ENCODE results near the gene LRRC8E.
"Not testable (repeated sequence)": the region's sequence is repeated elsewhere in the genome, so short reads cannot be mapped to it uniquely, and the experiment has no call there.

LRRC8E gene

DNA sequence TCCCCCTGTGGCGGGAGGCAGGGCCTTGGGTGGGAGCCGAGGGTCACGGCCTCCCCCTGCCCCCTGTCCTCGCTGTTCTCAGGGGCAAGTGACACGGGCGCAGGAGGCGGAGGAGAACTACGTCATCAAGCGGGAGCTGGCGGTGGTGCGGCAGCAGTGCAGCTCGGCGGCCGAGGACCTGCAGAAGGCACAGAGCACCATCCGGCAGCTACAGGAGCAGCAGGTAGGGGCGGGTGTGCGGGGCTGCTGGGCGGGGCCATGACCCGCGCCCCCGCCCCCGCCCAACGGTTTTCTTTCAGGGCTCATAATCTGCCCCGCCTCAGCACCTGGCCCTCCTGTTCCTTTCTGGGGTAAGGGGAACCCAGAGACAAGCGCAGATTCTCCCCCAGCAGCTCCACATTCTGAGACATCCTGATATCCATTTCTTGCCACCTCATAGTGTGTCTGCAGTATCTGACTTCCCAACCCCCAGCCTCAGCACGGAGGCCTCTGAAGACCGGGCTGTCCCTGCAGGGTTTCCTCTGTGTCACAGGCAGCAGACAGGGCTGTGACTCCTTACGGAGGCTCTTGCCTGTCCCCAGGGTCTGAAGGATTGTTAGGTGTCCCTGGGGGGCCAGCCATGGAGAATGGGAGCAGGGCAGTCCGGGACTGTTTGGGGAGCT lies 30.1 kb upstream of the LRRC8E start:
- Histone ChIP-seq H4K20me1 (peaks cover 0 to 63% (median 18%) of the 10 kb centered on the region in 11 experiments; a peak in 17 of 22 replicates), H3K27me3 (peaks cover 19 to 40% (median 29%) of the 10 kb centered on the region in 11 experiments), H3K4me3 (peak overlapping the region in 3 of 10 experiments; percentile 2 to 15 (median 4); a peak in 1 of 20 replicates), H3K9me3 (replicated peaks in 1 of 11) (no peaks in the 10 kb centered on the region), H3K4me2 (peak overlapping the region; percentile 64 to 88 (median 75)), H3K27ac (no peak overlapping the region), H3K4me1 (peaks cover 22 to 52% (median 40%) of the 10 kb centered on the region in 10 experiments), H3K9ac (peak overlapping the region in 6 of 11 experiments; percentile 10 to 50 (median 33); a peak in 6 of 22 replicates), H3K36me3 (no peaks in the 10 kb centered on the region)
- no peak for TF ChIP-seq Cebpa-rat (IDR thresholded peaks at IDR 0.05)

DNA sequence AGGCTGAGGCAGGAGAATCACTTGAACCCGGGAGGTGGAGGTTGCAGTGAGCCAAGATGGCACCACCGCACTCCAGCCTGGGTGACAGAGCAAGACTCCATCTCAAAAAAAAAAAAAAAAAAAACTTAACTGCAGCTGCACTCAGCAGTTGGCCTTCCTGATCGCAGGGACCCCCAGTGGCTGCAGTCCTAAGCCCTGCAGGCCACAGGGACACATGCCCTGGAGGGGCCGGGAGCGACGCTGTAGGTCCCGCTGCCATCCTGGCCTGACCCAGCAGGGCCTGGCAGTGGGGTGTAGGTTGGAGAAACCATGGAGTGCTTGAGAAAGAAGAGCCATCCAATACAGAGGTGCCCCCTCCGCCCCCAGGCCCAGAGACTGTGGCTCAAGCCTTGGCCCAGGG lies 29.2 kb upstream of the LRRC8E start:
- not testable (repeated sequence) for H3K36me3 ChIP-seq, H3K27ac ChIP-seq

DNA sequence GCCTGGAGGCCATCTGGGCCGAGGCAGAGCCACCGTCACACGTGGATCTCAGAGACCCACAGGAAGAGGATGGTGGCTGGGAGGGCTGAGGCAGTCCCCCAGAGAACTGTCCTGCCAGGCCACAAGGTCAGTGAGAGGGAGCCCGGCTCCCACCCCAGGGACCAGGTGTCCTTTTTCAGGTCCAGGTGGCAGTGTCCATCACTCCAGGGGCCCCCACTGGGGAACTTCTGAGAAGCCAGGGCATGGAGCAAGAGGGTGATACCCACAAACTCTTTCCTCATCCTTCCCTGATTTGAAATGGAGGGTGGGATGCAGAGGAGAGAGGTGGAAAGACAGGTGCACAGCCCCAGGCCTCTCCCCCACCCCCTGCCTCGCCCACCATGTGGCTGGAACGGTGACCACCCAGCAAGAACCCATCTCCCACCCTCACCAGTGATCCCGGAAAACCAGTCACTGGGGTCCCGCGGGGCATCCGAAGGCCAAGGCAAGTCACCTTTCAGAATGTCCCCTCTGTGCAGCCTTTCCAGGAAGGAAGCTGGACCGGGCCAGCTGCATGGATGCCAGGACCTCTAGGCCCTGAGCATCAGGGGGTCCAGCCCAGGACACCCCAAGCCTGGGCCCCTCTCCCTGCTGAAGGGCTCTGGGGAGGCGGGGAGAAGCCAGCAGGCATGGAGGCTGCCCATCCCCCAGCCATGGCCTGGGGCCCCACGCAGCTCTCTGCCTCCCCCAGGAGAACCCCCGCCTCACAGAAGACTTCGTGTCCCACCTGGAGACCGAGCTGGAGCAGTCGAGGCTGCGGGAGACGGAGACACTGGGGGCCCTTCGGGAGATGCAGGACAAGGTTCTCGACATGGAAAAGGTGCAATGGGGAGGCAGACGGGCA lies 28.2 kb upstream of the LRRC8E start:
- H3K4me1 ChIP-seq = peaks cover 34 to 65% (median 56%) of the 10 kb centered on the region in 10 experiments

More for the DNA sequence above, 29.2 kb upstream of the LRRC8E start:
- not testable (repeated sequence) for H3K9ac ChIP-seq; H3K4me3 ChIP-seq; H3K9me3 ChIP-seq (replicated peaks in 1 of 11)
- peak overlapping the region in 4 of 11 experiments; percentile 74 to 88 (median 84); a peak in 5 of 22 replicates for H3K4me2 ChIP-seq
- H4K20me1 ChIP-seq = peaks cover 0 to 65% (median 24%) of the 10 kb centered on the region in 11 experiments; a peak in 17 of 22 replicates
- peaks cover 30 to 56% (median 47%) of the 10 kb centered on the region in 10 experiments for H3K4me1 ChIP-seq
- peaks cover 28 to 49% (median 37%) of the 10 kb centered on the region in 11 experiments for H3K27me3 ChIP-seq

DNA sequence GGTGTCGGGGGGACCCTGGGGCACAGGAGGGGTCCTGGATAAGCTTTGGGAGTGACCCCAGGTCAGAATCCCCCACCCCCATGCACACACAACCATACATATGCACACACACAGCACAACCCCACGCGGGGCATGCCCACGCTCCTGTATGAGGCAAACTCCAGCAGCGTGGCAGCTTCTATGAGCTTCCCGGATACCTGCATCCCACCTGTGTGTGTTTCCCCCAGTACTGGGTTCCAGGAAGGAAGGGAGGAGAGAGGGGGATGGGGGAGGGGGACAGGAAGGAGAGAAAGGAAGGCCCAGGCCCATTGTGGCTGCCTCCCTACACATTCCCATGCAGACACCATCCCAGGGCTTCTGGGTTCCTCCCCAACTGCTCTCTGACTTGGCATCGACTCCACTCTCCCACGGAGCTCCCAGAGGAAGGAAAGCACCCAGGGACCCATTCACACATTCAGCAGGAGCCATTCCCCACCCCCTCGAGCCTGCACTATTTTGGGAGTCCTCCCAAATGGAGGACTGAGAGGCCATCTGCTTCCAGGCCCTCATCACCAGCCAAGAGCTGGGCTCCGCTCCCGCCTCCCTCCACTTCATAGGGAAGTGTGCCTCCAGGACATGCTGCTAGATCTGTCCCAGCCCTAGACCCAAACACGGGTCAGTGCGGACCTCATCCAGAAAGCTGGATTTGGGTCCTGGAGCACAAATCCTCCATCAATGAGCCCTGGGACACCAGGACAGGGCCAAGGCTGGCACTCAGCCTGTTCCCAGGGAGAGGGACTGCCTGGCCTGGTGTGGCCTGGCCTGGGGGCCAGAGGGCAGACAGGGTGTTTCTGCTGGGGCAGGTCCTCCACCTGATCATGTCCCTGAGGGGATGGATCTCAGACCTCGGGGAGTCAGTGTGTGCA lies 27.3 kb upstream of the LRRC8E start:
- Histone ChIP-seq H4K20me1 (peaks cover 0 to 79% (median 26%) of the 10 kb centered on the region in 11 experiments; a peak in 17 of 22 replicates), H3K36me3 (no peaks in the 10 kb centered on the region), H3K9me3 (replicated peaks in 1 of 11) (no peaks in the 10 kb centered on the region), H3K9ac (peak overlapping the region in 3 of 11 experiments; percentile 3 to 49 (median 8); a peak in 2 of 22 replicates), H3K4me1 (peaks cover 40 to 70% (median 62%) of the 10 kb centered on the region in 10 experiments), H3K27ac (no peak overlapping the region), H3K4me2 (peak overlapping the region; percentile 94 to 100 (median 99); a peak in 21 of 22 replicates), H3K4me3 (no peak overlapping the region), H3K27me3 (peaks cover 42 to 65% (median 53%) of the 10 kb centered on the region in 11 experiments)
- no peak for TF ChIP-seq Cebpa-rat (IDR thresholded peaks at IDR 0.05)

More for the DNA sequence above, 28.2 kb upstream of the LRRC8E start:
- no peak for TF ChIP-seq Cebpa-rat (IDR thresholded peaks at IDR 0.05)
- H3K9ac ChIP-seq = no peak overlapping the region
- H3K36me3 ChIP-seq = no peaks in the 10 kb centered on the region
- peak overlapping the region in 2 of 11 experiments; percentile 98 to 99; a peak in 1 of 22 replicates for H3K4me2 ChIP-seq
- peaks cover 38 to 58% (median 47%) of the 10 kb centered on the region in 11 experiments for H3K27me3 ChIP-seq
- H4K20me1 ChIP-seq = peaks cover 0 to 73% (median 26%) of the 10 kb centered on the region in 11 experiments; a peak in 17 of 22 replicates
- no peak overlapping the region for H3K4me3 ChIP-seq
- no peak overlapping the region for H3K27ac ChIP-seq
- no peaks in the 10 kb centered on the region for H3K9me3 ChIP-seq (replicated peaks in 1 of 11)

DNA sequence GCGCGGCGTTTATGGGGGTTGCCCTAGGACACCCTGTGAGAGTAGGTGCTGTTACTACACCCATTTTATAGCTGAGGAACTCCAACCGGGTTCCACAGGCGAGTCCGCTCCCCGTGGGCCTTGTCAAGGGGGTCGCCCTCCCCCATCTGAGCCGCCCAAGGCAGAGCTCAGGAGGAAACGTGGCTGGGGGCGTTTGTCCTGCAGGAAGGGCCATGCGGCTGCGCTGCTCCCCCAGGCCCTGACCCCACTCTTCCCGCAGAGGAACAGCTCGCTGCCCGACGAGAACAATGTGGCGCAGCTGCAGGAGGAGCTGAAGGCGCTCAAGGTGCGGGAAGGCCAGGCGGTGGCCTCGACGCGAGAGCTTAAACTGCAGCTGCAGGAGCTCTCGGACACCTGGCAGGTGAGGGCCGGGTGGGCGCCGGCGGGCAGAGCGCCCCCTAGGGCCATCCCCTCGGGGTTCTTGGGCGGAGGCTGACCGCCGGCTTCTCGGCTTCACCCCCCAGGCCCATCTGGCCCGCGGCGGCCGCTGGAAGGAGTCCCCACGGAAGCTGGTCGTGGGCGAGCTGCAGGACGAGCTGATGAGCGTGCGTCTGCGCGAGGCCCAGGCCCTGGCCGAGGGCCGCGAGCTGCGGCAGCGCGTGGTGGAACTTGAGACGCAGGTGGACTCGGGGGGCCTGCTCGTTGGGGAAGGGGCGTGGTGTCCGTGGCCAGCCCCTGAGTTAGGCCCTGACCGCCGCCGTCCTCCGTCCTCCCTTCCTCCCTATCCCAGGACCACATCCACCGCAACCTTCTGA lies 26.5 kb upstream of the LRRC8E start:
- Histone ChIP-seq H3K27ac (no peak overlapping the region), H3K9ac (peak overlapping the region in 9 of 11 experiments; percentile 8 to 62 (median 47); a peak in 11 of 22 replicates), H3K4me3 (peak overlapping the region; percentile 45 to 67 (median 53)), H3K27me3 (peaks cover 42 to 65% (median 53%) of the 10 kb centered on the region in 11 experiments), H3K36me3 (no peaks in the 10 kb centered on the region), H3K9me3 (replicated peaks in 1 of 11) (no peaks in the 10 kb centered on the region), H4K20me1 (peaks cover 0 to 74% (median 26%) of the 10 kb centered on the region in 11 experiments; a peak in 17 of 22 replicates), H3K4me1 (peaks cover 40 to 70% (median 59%) of the 10 kb centered on the region in 10 experiments), H3K4me2 (peak overlapping the region; percentile 94 to 100 (median 99))
- TF ChIP-seq Cebpa-rat (IDR thresholded peaks at IDR 0.05) = no peak

DNA sequence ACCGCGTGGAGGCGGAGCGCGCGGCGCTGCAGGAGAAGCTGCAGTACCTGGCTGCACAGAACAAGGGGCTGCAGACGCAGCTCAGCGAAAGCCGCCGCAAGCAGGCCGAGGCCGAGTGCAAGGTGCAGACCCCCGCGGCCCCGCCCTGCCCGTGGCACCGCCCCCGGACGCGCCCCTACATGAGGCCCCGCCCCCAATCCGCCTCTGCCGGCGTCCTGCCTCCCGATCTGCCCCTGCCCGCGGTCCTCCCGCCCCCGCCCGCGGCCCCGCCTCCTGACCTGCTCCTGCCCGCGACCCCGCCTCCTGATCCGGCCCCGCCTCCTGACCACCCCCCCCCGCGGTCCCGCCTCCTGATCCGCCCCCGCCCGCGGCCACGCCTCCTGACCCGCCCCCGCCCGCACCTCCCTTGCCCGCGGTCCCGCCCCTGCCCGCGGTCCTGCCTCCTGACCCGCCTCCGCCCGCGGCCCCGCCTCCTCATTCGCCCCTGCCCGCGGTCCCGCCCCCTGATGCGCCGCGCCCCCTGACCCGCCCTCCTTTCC lies 25.8 kb upstream of the LRRC8E start:
- H3K27me3 ChIP-seq = peaks cover 42 to 63% (median 51%) of the 10 kb centered on the region in 11 experiments
- H3K36me3 ChIP-seq = no peaks in the 10 kb centered on the region
- peak overlapping the region; percentile 45 to 67 (median 53) for H3K4me3 ChIP-seq
- no peak overlapping the region for H3K27ac ChIP-seq
- peak overlapping the region in 8 of 11 experiments; percentile 8 to 62 (median 48); a peak in 6 of 22 replicates for H3K9ac ChIP-seq
- TF ChIP-seq Cebpa-rat (IDR thresholded peaks at IDR 0.05) = no peak
- H3K9me3 ChIP-seq (replicated peaks in 1 of 11) = no peaks in the 10 kb centered on the region
- peak overlapping the region; percentile 94 to 100 (median 99) for H3K4me2 ChIP-seq
- H4K20me1 ChIP-seq = peaks cover 0 to 75% (median 26%) of the 10 kb centered on the region in 11 experiments; a peak in 17 of 22 replicates
- H3K4me1 ChIP-seq = peaks cover 40 to 71% (median 61%) of the 10 kb centered on the region in 10 experiments
